Measurements from ENCODE around the gene OR10A2.
"Not testable (repeated sequence)": the region's sequence is repeated elsewhere in the genome, so short reads cannot be mapped to it uniquely, and the experiment has no call there.

The OR10A2 gene, protein sequence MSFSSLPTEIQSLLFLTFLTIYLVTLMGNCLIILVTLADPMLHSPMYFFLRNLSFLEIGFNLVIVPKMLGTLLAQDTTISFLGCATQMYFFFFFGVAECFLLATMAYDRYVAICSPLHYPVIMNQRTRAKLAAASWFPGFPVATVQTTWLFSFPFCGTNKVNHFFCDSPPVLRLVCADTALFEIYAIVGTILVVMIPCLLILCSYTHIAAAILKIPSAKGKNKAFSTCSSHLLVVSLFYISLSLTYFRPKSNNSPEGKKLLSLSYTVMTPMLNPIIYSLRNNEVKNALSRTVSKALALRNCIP

DNA sequence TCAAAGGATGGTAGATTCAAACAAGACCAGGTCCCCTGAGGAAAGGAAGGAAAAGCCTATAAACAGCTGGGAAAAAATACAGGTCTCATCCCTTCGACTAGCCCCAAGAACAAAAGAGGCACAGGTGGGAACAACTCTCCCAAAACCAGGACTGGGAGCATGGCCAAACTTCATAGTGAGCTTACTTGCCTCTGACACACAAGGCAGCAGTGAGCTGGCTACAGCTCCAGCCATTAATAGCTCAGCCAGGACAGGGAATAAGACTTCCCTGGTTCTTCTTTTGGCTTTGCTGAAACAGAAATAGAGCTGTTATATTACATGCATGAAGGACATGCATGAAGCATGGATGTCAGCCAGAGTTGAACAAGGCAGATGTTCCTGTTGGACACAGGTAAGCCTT is at the start of gene OR10A2:
TSS of gene OR10A2 (plus strand) at position 97 of the 400 bp plus-strand sequence. CDS start 6,698 bp downstream, outside the sequence.
- peak; percentile 31 for DNase-seq

DNA sequence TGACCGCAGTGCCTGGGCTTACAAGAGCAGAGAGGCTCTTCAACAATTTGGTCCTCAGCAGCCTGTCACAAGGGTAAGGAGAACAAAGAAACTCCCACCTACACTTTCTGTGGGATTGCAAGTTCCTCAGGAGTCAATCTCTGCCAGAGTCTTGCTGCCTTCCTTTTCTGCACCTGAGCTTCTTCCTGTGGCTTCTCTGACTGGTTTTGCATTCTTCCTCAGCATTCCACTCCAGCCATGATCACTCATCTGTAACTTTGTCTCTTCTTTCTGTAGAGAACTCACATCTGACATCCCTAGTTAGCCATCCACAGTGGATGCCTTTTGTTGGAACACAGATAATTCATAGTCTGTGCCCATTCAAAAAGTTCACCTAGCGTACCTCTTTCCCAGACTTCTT is 49.2 kb upstream of the OR10A2 start:
- no peak for DNase-seq

DNA sequence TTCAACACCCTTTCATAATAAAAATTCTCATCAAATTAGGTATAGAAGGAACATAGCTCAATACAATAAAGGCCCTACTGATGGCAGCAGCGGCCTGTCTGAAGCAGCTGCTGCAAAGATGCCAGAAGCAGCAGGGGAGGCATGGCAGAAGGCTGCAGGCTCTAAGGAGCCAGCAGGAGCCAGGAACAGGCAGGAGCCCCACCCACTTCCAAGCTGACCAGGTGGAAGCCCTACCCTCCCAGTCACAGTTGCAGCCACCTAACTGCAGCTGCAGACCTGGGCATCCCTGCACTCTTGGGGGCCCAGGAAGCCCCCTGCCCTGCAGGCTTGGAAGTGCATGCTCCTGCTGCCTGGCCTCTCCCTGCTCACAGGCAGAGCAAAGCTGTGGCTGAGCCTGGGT is 45.2 kb upstream of the OR10A2 start:
- no peak for DNase-seq

DNA sequence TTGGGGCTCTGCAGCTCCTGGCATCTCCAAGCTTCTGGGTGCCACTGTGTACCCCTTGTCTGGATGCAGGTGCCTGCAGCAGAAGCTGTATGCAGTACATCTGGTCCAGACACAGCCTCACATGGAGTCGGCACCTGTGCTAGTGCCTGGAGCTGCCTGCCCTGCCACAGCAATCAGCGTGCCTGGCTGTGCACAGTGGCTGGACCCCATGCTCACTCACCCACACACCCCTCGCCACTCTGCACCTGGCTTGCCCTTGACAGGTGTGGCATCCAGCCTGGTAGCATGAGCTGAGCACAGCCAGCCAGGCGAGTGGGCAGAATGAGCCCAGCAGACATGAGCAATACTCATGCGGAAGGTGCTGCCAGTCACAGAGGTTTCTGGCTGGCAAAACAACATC is 43.9 kb upstream of the OR10A2 start:
- no peak for DNase-seq

DNA sequence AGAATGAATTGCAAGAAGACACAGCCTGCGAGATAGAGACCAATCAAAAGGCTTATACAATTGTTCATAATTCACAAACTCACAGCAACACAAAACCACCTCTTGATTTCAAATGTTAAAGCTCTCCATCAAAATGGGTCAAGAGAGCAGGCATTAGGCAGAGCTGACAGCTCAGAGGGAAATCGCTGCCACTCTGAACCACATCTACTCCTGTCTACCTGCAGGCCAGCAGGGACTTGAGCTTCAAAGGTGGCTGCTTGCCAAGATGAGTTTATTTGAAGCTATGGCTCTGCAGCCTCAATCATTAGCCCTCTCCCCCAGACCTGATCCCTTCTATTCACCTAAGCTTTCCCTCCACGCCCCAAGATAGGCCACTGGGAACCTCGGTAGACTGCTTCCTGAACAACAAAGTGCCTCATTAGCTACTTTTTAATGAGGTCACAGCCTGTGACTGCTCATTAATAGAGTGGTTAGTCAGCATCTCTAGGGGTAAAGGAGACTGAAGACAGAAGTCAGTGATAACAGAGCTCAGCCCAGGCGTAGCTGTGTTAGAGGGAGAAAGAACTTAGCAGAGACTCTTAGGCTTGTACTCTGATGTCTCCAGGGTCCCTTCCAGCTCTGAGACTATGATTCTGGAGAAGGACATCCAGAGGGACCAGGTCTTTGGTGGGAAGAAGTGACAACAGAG is 38.6 kb upstream of the OR10A2 start:
- peak; percentile 40 for DNase-seq

DNA sequence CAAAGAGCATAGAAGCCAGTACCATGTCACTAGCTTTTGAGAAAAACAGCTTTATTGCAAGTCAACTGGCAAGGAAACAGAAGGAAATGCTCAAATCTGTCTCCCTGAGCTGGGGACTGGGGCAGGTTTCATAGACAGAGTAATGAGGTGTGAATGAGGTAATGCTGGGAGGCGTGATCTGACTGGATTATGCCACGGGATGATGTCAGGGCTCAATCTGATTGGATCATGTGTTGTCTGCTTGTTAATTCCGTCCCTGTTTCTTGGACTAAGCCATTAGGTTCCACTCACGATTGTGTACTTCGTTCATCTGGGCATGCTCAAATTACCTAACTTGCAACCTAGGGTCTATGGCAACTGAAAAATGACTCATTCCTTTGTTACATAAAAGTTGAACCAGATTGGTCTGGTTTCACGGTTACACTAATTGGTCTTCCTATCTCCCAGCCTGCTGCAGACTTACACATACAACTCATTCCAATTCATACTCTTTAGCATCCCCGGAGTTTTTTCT is 37.6 kb upstream of the OR10A2 start:
- no peak for DNase-seq

DNA sequence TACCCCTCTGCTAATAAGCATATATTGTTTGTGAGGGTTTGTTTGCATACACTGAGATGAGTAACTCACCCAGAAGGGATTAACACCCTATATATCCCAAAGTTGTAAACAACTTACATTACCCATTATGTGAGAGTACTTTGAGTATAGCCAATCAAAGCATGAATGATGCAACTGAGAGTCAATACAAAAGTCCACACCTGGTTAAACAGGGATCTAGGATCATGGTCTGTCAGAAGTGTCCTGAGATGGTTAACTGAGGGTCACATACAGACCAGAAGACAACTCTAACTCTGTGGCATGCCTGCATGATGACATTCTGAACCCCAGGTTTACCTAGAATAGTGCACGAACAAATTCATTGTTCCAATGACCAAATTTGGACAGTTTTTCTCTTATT is 34.8 kb upstream of the OR10A2 start:
- DNase-seq = peak; percentile 7

DNA sequence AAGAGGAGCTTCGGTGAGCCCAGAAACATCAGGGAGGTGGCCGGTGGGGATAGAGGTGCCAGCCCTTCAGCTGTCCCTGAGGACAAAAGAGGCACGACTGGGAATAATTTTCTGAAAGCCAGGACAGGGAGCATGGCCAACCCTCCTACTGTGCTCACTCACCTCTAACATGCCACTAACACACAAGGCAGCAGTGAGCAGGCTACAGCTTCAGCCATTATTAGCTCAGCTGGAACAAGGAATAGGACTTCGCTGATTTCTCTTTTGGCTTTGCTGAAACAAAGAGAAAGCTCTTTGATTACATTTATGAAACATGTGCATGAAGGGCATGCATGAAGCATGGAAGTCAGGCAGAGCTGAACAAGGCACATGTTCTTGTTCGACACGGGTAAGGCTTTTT is 29.5 kb upstream of the OR10A2 start:
- no peak for DNase-seq

DNA sequence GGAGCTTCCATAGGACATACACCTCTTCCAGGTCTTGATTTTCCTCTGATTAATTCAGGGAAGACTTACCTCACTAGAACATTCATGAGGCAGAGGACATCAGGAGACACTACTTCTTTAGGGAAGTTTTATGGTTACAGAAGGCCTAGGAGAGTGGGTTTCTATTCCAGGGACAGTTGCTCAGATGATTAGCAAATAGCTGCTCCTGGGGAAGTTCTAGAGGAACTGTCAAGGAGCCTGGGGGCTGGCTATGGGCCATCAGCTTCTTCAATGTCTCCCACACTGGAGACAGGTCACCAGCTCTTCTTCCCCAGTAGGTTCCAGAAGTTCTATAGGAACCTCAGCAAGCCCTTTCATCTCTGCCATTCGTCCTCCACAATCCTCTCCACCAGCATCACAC is 28.8 kb upstream of the OR10A2 start:
- no peak for DNase-seq

DNA sequence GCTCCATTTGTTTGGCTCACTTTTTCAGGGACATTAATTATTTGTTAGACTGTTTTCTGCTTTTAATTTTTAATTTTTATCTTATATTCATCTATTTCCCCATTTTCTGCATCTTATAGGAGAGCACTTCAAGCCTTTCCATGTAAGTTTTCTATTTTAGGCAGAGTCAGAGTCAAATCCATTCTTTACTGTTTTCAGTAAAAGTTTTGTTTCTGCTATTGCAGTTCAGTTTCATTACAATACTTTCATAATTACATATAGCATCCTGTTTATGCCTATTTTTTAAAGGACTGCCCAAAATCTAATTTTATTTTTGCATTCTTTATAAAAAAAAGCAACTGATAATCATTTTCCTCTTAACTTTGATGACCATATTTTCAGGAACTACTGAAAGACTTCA is 21.2 kb upstream of the OR10A2 start:
- DNase-seq = no peak

DNA sequence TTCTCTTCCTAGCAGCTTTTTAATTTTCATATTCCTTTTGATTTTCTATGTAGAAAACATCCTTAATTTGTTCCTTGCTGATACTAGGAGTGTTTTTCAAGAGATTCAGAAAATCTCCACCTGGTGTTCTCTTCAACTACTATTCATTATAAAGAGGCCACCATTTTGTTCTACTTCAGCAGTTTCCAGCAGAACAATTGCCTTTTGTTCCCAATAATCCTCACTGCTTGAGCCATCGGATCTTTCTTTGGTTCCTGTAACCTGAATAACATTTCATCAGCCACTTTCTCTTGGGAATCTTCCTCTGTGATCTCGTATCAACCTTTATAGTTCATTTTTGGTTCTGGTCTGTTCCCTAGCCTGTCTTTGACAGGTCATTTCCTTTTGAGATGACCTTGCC is 19.2 kb upstream of the OR10A2 start:
- no peak for DNase-seq

DNA sequence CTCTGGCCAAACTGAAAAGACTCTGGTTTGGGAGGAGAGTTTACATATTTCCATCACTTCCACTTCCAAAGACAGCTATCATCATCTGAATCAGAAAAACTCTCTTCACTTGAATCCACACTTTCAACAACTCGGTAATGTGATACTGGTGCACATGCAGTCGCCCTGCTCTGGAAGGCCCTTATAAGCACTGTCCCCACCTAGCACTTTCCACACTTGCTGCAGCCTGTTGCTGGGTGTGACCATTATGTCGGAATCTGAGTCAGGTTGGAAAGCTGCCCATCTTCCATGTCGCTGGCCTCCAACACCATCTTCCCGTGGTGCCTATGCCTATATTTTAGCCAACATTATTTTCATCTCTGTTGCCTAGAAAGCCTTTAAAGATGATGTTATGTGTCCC is 18.5 kb upstream of the OR10A2 start:
- DNase-seq = no peak

DNA sequence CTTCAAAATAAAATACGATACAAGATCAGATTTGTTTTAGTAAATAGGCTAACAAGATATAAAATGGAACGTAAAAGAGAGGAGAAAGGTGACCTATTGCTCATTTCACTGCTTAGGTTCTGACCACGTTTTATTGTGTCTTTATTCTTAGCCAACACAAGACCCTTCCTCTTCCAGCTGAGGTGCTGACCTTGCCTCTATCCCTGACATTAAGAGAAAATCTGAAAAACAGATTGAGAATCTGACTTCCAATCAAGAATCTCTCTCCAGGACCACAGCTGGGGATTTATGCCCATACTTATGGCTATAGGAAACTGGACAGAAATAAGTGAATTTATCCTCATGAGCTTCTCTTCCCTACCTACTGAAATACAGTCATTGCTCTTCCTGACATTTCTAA is 17.5 kb upstream of the OR10A2 start, which contains the start of gene OR10A5:
TSS of gene OR10A5 (plus strand) at position 301 of the 400 bp plus-strand sequence. CDS start at position 301, 0 bp downstream.
- no peak for DNase-seq

DNA sequence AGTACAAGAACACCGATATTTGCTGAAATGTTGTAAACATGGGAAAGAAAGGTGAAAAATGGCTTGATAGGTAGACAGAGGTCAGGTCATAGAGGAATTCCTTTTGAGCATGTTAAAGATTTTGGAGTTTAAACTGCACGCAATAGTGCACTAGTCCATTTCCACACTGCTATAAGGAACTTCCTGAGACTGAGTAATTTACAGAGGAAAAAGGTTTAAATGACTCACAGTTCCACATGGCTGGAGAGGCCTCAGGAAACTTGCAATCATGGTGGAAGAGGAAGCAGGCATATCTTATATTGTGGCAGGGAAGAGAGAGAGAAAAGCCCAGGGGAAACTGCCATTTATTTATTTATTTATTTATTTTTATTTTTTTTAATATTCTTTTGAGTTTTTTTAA is 12.3 kb upstream of the OR10A2 start:
- no peak for DNase-seq

DNA sequence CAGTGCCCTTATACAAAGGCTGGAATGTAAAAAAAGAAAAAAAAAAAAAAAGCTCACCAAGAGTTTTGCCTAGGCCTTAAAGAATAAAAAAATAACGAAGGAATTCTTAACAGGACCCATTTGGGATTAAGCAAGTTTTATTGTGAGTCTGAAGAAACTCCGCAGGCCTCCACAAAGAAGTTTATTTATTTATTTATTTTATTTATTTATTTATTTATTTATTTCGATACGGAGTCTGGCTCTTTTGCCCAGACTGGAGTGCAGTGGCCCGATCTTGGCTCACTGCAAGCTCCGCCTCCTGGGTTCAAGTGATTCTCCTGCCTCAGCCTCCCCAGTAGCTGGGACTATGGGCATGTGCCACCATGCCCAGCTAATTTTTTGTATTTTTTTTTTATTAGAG is 8.1 kb upstream of the OR10A2 start:
- not testable (repeated sequence) for DNase-seq

DNA sequence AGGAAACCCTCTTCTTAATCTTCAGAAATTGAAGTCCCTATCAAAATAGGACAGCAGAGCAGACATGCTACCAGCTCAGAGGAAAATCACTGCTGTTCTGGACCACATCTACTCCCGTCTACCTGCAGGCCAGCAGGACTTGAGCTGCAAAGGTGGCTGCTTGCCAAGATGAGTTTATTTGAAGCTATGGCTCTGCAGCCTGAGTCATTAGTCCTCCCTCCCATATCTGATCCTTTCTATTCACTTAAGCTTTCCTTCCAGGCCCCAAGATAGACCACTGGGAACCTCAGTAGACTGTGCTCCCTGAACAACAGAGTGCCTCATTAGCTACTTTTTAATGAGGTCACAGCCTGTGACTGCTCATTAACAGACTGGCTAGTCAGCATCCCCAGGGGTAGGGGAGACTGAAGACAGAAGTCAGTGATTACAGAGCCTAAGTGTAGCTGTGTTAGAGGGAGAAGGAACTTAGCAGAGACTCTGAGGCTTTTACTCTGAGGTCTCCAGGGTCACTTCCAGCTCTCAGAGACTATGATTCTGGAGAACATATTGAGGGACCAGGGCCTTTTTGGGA is 6.8 kb upstream of the OR10A2 start:
- DNase-seq = no peak

DNA sequence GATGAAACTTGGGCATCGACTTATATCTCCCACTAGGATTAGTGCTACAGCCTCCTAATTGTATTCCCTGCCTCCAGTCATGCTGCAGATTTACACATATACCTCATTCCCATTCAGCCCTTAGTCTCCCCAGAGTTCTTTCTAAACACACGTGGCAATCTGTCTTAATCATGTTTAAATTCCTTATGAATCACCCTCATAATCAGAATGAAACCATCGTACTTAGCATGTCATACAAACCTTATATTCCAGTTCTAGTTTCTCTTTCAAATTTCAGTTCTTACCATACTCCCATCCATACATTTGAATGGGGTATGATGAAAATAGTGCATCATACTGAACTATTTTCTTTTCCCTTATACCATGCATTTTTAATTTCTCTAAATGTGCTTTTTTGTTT is 6.0 kb upstream of the OR10A2 start:
- no peak for DNase-seq

DNA sequence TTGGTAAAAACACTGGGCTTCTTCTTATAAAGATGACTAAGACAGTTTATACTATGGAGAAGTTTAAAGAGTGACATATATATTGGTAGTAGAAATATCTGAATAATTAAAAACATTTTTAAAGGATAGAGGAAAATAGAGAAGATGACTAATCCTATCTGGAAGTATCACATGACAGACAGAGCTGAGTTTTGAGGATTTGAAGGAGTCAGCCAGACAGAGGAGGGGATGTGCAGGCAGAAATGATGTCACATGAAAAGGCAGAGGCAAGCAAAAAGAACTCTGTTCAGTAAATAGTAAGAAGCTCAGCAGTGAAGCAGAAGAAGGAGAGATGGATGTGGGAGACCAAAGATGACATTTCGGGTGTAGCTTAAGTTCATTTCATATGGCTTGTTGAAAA is 1.6 kb downstream of the OR10A2 start:
- no peak for DNase-seq

DNA sequence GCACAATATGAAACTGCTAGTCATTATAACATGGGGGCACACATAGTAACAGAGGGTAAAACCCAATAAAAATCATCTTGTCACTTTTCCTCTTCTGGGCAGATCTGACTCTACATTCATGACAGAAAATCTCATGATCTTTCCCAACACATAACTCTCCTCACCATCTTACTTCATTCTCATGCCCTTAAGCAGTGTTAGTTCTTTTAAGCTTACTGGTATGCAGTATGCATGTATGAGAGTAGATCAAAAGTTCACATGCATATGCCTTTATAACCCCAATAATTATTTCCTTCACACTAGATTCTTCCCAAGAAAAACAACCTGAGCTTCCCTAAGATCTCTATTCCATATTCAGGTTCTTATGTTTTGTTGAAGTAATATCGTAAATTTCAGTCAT is 8.4 kb downstream of the OR10A2 start:
- DNase-seq = no peak

DNA sequence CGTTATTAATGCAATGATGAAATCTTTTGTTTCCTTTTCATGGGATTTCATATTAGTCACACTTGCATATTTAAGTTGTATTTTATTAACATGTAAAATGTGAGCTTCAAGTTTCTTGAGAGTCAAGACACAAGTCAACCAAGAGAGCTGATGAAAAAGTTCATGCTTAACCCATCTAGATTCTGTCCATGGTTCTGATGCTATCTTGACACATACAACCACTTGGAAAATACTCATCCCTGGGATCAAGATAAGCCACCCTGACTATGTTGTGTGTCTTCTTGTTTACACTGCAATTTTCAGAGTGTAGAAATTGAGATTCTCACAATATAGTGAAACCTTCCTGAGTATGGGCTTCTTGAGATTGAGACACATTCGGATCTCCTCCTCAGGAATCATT is 12.9 kb downstream of the OR10A2 start:
- DNase-seq = no peak

DNA sequence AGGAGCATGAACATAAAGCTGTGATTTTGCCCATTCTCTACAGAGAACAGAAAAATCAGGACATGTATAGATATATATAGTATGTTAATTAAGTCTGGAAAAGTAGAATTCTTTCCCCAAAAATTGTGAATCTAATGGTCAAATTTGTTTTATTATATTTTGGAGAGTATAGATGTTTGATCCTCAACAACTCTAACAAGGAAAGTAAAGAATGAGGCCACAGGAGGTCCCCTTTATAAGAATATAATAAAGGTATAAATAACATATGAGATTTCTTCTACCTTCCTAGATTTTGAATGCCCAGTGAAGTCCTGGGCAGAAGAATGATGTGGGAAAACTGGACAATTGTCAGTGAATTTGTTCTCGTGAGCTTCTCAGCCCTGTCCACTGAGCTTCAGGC is 13.5 kb downstream of the OR10A2 start, which contains the start of gene OR10A4:
TSS of gene OR10A4 (plus strand) at position 301 of the 400 bp plus-strand sequence. CDS start at position 324, 23 bp downstream.
- DNase-seq = no peak

DNA sequence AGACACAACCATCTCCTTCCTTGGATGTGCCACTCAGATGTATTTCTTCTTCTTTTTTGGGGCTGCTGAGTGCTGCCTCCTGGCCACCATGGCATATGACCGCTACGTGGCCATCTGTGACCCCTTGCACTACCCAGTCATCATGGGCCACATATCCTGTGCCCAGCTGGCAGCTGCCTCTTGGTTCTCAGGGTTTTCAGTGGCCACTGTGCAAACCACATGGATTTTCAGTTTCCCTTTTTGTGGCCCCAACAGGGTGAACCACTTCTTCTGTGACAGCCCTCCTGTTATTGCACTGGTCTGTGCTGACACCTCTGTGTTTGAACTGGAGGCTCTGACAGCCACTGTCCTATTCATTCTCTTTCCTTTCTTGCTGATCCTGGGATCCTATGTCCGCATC is 14.1 kb downstream of the OR10A2 start:
- no peak for DNase-seq

DNA sequence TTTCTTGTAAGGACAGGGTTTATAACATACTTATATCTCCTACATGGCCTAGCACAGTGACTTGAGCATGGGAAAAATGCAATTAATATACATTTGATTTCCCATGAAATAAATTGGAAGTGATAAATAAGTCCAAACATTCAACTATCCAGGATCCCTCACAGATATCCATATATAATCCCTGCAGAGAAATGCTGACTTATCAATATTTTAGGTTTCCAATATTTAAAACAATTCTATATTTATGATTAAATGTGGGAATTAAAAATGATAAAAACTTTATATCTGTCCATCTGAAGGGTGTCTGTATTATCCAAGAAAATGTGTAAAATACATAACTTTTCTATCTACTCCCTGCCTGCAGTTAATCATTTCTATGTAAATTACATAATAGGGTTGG is 19.9 kb downstream of the OR10A2 start:
- no peak for DNase-seq

DNA sequence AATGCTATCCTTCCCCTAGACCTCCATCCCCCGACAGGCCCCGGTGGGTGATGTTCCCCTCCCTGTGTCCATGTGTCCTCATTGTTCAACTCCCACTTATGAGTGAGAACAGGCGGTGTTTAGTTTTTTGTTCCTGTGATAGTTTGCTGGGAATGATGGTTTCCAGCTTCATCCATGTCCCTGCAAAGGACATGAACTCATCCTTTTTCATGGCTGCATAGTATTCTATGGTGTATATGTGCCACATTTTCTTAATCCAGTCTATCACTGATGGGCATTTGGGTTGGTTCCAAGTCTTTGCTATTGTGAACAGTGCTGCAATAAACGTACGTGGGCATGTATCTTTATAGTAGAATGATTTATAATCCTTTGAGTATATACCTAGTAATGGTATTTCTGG is 24.9 kb downstream of the OR10A2 start:
- DNase-seq = not testable (repeated sequence)
